HG03457 (cell line): ENCODE data around the gene ZNF823.
"Not testable (repeated sequence)": the region's sequence is repeated elsewhere in the genome, so short reads cannot be mapped to it uniquely, and the experiment has no call there.

Source experiments
- ATAC-seq: cut with Tn5 transposase; IDR thresholded peaks from one replicate; pipeline ENCODE4 v1.9.1; 2021; ENCODE audit warnings: moderate number of reproducible peaks; ENCODE audit not compliant: unreplicated experiment

ZNF823 gene

DNA sequence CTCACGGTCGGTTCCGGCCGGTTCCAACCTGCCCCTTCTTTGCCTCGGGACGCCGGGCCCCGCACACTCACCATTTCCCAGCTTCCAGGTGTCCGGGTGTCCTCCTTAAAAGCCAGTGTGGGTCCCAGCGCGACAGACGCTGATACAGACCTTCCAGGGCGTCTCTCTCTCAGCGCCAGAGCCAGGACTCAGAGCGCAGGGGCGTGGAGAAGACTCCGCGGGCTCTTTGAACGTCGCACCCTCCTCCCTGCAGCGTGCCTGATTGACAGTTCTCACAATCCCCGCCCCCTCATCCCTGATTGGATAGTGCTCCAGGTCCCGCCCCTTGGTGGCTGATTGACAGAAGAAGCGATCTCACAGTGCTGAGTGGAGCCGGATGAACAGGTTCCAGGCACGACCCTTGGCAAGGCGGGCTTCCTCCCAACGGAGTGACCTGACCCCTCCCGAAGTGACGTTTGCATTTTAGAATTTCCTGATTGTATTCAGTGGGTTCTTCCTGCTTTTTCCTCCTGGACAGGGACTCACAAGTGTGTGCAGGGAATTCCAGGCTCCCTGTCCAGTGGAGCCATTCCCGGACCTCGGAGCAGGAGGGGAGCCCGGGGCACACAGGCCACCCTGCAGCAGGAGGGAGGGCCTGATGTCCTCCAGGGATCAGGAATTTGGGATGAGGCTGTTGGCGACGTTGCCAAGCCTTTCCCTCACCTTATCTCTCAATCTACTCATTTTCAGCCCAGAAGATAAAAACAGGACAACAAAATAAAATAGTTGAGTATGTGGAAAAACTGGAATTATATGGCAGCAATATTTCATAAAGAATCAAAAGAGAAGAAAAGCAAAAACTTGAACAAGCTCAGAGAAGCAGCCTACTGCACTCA, at the start of gene ZNF823:
Gene ZNF823, minus strand, starts transcription at position 201 of the 875 bp plus-strand sequence. Its CDS starts 127 bp downstream, at position 74.
- peak; percentile 67 for ATAC-seq

GRCh38 chr19:11787536-11787935, 48.8 kb upstream of the ZNF823 start:
- no peak for ATAC-seq

DNA sequence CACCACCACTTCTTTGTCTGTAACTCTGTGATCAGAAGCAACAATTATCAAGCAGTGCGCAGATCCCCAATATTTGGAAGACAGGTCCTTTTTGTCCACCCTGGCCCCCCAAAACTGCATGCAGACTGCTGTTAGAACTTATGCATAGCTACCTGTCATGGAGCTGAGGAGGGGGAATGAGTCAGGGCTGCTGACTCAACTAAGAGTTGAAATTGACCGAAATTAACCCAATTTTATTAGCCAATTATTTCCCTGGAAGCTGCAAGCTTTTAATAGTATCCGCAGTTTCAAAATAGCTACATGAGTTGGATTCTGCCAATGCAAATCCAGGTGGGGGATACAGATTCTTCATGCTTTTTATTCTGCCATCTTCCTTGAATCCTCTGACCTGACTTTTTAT, 45.6 kb upstream of the ZNF823 start:
- ATAC-seq, result no peak

GRCh38 chr19:11783767-11784166, 45.0 kb upstream of the ZNF823 start:
- ATAC-seq, result no peak

DNA sequence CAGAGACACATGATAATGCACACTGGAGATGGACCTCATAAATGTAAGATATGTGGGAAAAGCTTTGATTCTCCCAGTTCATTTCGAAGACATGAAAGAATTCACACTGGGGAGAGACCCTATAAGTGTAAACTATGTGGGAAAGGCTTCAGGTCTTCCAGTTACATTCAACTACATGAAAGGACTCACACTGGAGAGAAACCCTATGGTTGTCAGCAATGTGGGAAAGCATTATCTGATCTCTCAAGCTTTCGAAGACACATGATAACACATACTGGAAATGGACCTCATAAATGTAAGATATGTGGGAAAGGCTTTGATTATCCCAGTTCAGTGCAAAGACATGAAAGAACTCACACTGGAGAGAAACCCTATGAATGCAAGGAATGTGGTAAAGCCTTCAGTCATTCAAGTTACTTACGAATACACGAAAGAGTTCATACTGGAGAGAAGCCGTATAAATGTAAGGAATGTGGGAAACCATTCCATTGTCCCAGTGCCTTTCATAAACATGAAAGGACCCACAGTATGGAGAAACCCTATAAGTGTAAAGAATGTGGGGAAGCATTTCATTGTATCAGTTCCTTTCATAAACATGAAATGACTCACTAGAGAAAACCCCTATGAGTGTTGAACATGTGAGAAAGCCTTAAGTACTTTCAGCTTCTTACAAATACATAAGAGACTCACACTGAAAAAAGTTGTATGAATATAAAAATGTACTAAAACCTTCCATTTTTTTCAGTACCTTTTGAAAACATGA, 42.7 kb upstream of the ZNF823 start:
- ATAC-seq, result no peak

GRCh38 chr19:11780431-11781020, 41.8 kb upstream of the ZNF823 start:
- no peak for ATAC-seq

- ATAC-seq, result not testable (repeated sequence)
Measured at GRCh38 chr19:11776669-11777068, 37.9 kb upstream of the ZNF823 start.

DNA sequence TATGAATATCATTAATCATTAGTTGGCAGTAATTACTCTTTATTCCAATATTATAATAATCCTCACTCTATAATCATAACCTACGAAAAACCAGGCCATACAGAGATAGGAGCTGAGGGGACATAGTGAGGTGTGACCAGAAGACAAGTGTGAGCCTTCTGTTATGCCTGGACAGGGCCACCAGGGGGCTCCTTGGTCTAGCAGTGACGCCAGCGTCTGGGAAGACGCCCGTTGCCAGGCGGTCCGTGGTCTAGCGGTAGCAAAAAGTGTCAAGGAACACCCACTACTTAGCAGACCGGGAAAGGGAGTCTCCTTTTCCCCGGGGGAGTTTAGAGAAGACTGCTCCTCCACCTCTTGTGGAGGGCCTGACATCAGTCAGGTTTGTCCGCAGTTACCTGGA, 32.8 kb upstream of the ZNF823 start:
- ATAC-seq, result not testable (repeated sequence)

GRCh38 chr19:11769995-11770394, 31.2 kb upstream of the ZNF823 start:
- no peak for ATAC-seq

GRCh38 chr19:11767633-11768133, 28.9 kb upstream of the ZNF823 start:
- ATAC-seq, result peak; percentile 37

- peak; percentile 70 for ATAC-seq
Measured at GRCh38 chr19:11766597-11767591, 28.1 kb upstream of the ZNF823 start, which contains the start of gene ZNF441. Gene ZNF441 (plus strand): TSS chr19:11767000. CDS start chr19:11767194, 194 bp downstream.

DNA sequence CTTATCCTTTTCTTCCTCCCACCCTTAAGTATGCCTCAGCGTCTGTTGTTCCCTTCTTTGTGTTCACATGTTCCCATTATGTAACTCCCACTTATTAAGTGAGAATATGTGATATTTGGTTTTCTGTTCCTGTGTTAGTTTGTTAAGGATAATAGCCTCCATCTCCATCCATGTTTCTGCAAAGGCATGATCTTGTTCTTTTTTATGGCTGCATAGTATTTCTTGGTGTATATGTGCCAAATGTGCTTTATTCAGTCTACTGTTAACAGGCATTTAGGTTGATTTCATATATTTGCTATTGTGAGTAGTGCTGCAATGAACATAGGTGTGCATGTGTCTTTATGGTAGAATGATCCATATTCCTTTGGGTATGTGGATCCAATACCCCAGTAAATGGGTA, 24.9 kb upstream of the ZNF823 start:
- no peak for ATAC-seq

GRCh38 chr19:11763117-11763516, 24.4 kb upstream of the ZNF823 start:
- no peak for ATAC-seq

DNA sequence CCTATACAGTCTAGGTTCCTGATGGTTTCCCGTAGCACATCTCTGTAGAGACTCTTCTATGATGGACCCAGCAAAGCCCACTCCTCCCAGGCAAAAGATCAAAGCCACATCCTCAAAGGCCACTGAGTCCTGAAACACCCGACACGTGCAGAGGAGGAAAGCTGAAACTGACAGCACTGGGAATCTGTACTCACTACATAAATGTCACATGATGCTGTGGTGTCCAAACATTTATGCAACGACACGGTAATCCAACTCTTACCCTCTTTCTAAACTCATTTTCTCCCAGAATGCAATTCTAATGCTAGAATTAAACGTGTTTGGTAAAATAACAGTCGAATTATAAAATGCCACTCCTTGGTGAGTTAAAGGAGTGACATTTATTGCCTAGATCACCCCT, 21.1 kb upstream of the ZNF823 start:
- ATAC-seq, result no peak

- ATAC-seq, result no peak
Measured at GRCh38 chr19:11756965-11757364, 18.2 kb upstream of the ZNF823 start.

DNA sequence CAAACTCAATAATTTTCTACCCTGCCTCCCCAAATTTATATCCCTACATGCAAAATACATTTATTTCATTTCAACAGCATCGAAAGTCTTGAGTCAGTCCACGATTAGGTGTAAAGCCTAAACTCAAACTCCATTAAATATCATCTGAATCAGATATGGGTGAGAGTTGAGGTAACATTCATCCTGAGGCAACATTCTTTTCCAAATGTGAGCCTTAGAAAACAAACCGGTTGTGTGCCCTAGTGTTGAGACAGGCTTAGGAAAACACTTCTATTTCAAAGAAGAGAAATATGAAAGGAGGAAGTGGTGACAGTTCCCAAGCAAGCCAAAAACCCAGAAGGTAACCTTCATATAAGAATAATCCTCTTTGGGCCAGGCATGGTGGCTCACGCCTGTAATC, 15.9 kb upstream of the ZNF823 start:
- ATAC-seq, result no peak

GRCh38 chr19:11752244-11752736, 13.5 kb upstream of the ZNF823 start:
- no peak for ATAC-seq

DNA sequence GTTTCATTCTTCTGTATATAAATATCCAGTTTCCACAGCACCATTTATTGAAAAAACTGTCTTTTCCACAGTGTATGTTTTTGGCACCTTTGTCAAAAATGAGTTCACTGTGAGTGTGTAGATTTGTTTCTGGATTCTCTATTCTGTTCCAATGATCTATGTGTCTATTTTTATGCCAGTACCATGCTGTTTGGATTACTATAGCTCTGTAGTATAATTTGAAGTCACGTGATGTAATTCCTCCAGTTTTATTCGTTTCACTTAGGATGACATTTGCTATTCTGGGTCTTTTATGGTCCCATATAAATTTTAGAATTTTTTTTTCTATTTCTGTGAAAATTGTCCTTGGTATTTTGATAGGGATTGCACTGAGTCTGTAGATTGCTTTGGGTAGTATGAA, 11.0 kb upstream of the ZNF823 start:
- ATAC-seq, result no peak

DNA sequence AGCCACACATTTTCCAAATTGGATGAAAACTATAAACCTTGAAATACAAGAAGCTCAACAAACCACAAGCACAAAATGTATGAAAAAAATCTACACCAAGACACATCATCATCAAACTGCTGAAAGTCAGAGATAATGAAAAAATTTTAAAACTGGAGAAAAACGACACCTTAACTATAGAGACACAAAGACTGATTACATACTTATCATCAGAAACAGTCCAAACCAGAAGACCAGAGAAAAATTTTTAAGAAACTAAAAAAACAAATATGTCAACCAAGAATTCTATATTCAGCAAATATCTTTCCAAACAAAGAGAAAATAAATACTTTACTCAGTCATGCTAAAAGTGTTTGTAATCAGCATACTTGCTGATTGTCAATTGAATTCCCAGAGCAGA, 8.5 kb upstream of the ZNF823 start:
- ATAC-seq, result no peak

DNA sequence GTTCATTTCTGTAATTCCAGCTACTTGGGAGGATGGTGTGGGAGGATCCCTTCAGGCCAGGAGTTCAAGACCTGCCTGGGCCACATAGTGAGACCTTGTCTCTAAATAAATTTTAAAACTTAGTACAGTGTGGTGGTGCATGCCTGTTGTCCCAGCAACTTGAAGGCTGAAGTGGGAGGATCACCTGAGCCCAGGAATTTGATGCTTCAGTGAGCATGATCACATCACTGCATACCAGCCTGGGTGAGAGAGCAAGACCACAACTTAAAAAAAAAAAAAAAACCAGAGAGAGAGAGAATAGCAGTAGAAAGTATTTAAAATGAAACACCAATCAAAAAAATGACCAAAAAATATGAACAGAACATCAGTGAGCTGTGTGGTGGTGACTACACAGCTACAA, 7.1 kb upstream of the ZNF823 start:
- ATAC-seq, result no peak
